HEK293T (cell line): ENCODE data around the gene C1orf167.

Experiments
- ARNT ChIP-seq: fragments of 450-650 bp; IDR thresholded peaks from 2 replicates; pipeline ENCODE4 v1.6.1; 2017; ENCODE audit warnings: mild to moderate bottlenecking
- FOXK2 ChIP-seq: fragments of 450-650 bp; IDR thresholded peaks from 2 replicates; pipeline ENCODE4 v1.6.1; 2016; ENCODE audit warnings: mild to moderate bottlenecking
- FOXM1 ChIP-seq: fragments of 450-650 bp; IDR thresholded peaks from 2 replicates; pipeline ENCODE4 v1.6.1; 2017; ENCODE audit warnings: mild to moderate bottlenecking, borderline replicate concordance
- NFRKB ChIP-seq: fragments of 450-650 bp; IDR thresholded peaks from 2 replicates; pipeline ENCODE4 v1.6.1; 2016; ENCODE audit warnings: mild to moderate bottlenecking, moderate library complexity

- TF ChIP-seq ARNT (no peak), FOXK2 (no peak), FOXM1 (no peak), NFRKB (no peak)
These were observed 33.4 kb downstream of the C1orf167 start for GRCh38 chr1:11795238-11795890.
